Epithelial cell of proximal tubule (primary cell): ENCODE measurements around the gene VMAC. TPM values are rescaled to one million over a fixed set of nuclear protein-coding genes. Genes with fewer than 3 reads are reported as not detected.

Experiments used
- DNase-seq: peaks from one replicate; pipeline ENCODE4 v3.0.0-alpha.2; 2011; ENCODE audit warnings: low read depth
- H3K4me3 ChIP-seq: 2 replicates; pipeline ENCODE4 v1.5.1; 2011; ENCODE audit warnings: low read depth, mild to moderate bottlenecking, low read length
- CTCF ChIP-seq: conservative IDR thresholded peaks from 2 replicates; pipeline ENCODE4 v1.5.1; 2012; ENCODE audit warnings: low read depth, mild to moderate bottlenecking, low read length
- total RNA-seq: library from RNA; depleted of rRNA; stranded (reverse); fragments of >200 nt; gene quantifications from 2 replicates; pipeline ENCODE4 v1.2.3, GENCODE V29; 2015

VMAC gene
- total RNA-seq, 1 donor from 2014 or later: 2.2 TPM

DNA sequence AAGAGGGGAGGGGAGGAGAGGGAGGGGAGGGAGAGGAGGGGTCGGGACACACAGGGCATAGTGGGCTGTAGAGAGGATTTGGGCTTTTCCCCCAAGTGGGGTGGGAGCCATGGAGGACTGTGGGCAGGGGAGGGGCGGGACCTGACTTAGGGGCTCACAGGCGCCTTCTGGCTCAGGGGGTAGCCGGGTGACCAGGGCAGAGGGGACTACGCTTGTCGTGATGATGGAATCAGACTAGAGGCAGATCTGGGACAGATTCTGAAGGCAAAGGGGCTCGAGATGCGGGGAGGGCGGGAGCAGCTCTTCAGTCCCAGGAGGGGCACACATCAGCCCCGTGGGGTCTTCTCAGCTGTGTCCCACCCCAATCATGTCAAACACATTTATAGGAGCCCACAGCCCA lies 14.6 kb upstream of the VMAC start:
- H3K4me3 ChIP-seq: no peak overlapping the region
- TF ChIP-seq CTCF: no peak
- DNase-seq: no peak

- no peak for TF ChIP-seq CTCF
- no peak overlapping the region for H3K4me3 ChIP-seq
- DNase-seq: no peak
These were observed 13.1 kb upstream of the VMAC start for GRCh38 chr19:5891572-5891937.

- no peak overlapping the region for H3K4me3 ChIP-seq
- no peak for DNase-seq
- TF ChIP-seq CTCF: peak; percentile 87
These were observed 12.5 kb upstream of the VMAC start for GRCh38 chr19:5891938-5892771.

GRCh38 chr19:5892772-5893275 lies 11.8 kb upstream of the VMAC start:
- no peak overlapping the region for H3K4me3 ChIP-seq
- no peak for TF ChIP-seq CTCF
- no peak for DNase-seq

DNA sequence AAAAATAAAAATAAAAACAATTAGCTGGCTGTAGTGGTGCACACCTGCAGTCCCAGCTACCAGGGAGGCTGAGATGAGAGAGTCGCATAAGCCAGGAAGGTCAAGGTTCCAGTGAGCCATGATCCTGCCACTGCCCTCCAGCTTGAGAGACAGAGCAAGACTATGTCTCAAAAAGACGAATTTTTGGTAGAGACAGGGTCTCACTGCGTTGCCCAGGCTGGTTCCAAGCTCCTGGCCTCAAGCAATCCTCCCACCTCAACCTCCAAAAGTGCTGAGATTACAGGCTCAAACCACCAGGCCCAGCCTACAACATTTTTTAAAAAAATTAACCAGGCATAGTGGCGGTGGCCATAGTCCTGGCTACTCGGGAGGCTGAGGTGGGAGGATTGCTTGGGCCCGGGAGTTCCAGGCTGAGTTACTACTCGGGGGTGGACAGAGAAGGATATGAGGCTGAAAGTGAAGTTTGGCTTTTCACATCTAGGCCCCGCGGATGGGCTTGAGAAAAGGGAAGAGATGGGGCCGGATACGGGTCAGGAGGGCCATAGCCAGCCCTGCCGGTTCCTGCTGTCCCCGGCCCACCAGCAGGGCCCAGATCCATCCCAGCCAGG lies 11.3 kb upstream of the VMAC start:
- no peak overlapping the region for H3K4me3 ChIP-seq
- TF ChIP-seq CTCF: no peak
- DNase-seq: no peak

GRCh38 chr19:5893907-5894703 lies 10.6 kb upstream of the VMAC start:
- no peak overlapping the region for H3K4me3 ChIP-seq
- DNase-seq: no peak
- TF ChIP-seq CTCF: no peak
